GM12878 (cell line): ENCODE data around the gene KCNN1. TPM values are rescaled to one million over a fixed set of nuclear protein-coding genes. Genes with fewer than 3 reads are reported as not detected.

Source experiments
- CHD4 ChIP-seq: fragments of 200-600 bp; sonication (generic); IDR thresholded peaks from 2 replicates; pipeline ENCODE4 v1.6.1; 2016; ENCODE audit warnings: mild to moderate bottlenecking
- HCFC1 ChIP-seq: fragments of 150-350 bp; IDR thresholded peaks from 2 replicates; pipeline ENCODE4 v1.6.1; 2014; ENCODE audit warnings: low read length
- HDAC2 ChIP-seq: fragments of 200-600 bp; sonication (generic); IDR thresholded peaks from 2 replicates; pipeline ENCODE4 v1.6.1; 2017
- NBN ChIP-seq: fragments of 450-650 bp; IDR thresholded peaks from 2 replicates; pipeline ENCODE4 v1.6.1; 2016
- NFXL1 ChIP-seq: fragments of 450-650 bp; IDR thresholded peaks from 2 replicates; pipeline ENCODE4 v1.6.1; 2017; ENCODE audit warnings: antibody characterized with exemption, mild to moderate bottlenecking, borderline replicate concordance
- NFYA ChIP-seq: IDR thresholded peaks from 2 replicates; pipeline ENCODE4 v1.6.1; 2011; ENCODE audit warnings: low read depth, mild to moderate bottlenecking, low read length, improper control_type of control experiment, borderline replicate concordance
- NR2C1 ChIP-seq: fragments of 450-650 bp; IDR thresholded peaks from 2 replicates; pipeline ENCODE4 v1.6.1; 2017; ENCODE audit warnings: antibody characterized with exemption, mild to moderate bottlenecking, moderate library complexity
- NR2C2 ChIP-seq: IDR thresholded peaks from 2 replicates; pipeline ENCODE4 v1.6.1; 2011; ENCODE audit warnings: borderline replicate concordance, low read depth; ENCODE audit not compliant: control insufficient read depth, insufficient read length
- RBBP5 ChIP-seq: fragments of 200-600 bp; sonication (generic); conservative IDR thresholded peaks from 2 replicates; pipeline ENCODE4 v1.6.1; 2016
- TBL1XR1 ChIP-seq: IDR thresholded peaks from 2 replicates; pipeline ENCODE4 v1.6.1; 2012; ENCODE audit warnings: low read depth, low read length, improper control_type of control experiment
- TCF12 ChIP-seq: IDR thresholded peaks from 2 replicates; pipeline ENCODE4 v1.6.1; 2011; ENCODE audit warnings: low read depth, mild to moderate bottlenecking, low read length
- polyA plus RNA-seq, 11 experiments: library from polyadenylated mRNA; depleted of rRNA in 4 of 11; unstranded in 6 of 11; stranded (reverse) in 5 of 11; fragments of >200 nt; fragmentation: Nextera tagmentation in 4 of 11; fragmentation: Illumina TruSeq in 1 of 11; extraction: Ambion mirVana in 4 of 11; extraction: Trizol in 1 of 11; gene quantifications; 1 replicate in 1 of 11; 2 replicates in 10 of 11; pipeline versions ENCODE4 v1.2.1 to v1.2.3, GENCODE V29; 2011 to 2016; ENCODE audit warnings: inconsistent platforms in 2 of 11, missing spikeins in 2 of 11, low read depth in 1 of 11
- total RNA-seq, 4 experiments: library from RNA; depleted of rRNA in 3 of 4; stranded (reverse); fragments of >200 nt in 3 of 4; fragmentation: Illumina TruSeq in 1 of 4; extraction: Trizol in 1 of 4; gene quantifications; 2 replicates each; pipeline versions ENCODE4 v1.2.1 to v1.2.3, GENCODE V29; 2013 to 2021
- TF ChIP-seq, protein P1 (sequence below): fragments of 450-650 bp; IDR thresholded peaks from 2 replicates; pipeline ENCODE4 v1.6.1; 2017; ENCODE audit warnings: mild to moderate bottlenecking, moderate library complexity
- TF ChIP-seq, protein P2 (sequence below): IDR thresholded peaks from 2 replicates; pipeline ENCODE4 v1.6.1; 2011; ENCODE audit warnings: mild to moderate bottlenecking, low read depth, low read length, moderate library complexity; ENCODE audit not compliant: insufficient replicate concordance
- TF ChIP-seq, protein P3 (sequence below): IDR thresholded peaks from 2 replicates; pipeline ENCODE4 v1.6.1; 2012; ENCODE audit warnings: low read length, inconsistent platforms
- TF ChIP-seq, protein P4 (sequence below): IDR thresholded peaks from 2 replicates; pipeline ENCODE4 v1.6.1; 2012; ENCODE audit warnings: improper control_type of control experiment, low read depth, low read length; ENCODE audit not compliant: insufficient replicate concordance

Gene KCNN1
- total and polyA plus RNA-seq, 10 of the 15 experiments (the other 5 are each of a cell fraction or from before 2014, with no cell fraction given), result 0.02 to 0.95 (median 0.16) TPM; not detected in 1

DNA sequence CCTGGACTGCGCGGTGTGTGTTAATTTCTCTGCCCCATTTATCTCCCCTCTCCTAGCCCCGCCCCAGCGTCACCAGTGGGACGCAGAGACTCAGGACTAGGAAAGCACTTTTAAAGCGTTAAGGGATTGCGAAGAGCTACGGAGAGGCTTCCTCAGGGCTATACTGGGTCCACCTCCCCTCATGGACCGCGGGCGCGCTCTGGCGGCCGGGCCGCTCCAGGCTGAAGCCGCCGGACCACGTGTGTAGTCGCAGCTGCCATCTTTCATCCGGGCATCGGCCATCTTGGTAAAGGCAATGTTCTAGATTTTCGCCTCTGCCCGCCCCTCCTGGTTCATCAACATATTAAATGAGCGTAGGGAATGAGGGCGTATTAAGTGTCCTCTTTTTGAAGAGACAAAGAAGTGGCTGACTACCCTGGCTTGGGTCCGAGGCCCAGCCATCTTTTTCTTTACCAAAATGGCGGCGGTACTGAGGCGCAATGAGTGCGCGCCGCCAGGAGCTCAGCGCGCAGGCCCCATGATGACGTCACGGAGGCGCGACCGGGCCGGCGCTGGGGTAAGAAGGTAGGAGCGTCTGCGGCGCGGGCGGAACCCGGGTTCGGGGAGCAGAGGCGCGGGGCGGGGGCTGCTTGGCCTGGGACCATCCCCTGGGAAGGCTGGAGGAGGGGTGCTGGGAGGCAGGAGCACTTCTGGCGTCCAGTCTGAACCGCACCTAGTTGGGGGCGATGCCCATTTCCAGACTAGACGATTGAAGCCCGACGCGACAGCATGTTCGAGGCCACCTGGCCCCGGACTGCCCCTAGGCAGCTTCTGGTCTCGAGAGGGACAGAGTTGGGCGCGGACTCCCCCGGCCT is 34.2 kb upstream of the KCNN1 start, which contains the start of gene CCDC124 (continued):
- TF ChIP-seq, protein P1, sequence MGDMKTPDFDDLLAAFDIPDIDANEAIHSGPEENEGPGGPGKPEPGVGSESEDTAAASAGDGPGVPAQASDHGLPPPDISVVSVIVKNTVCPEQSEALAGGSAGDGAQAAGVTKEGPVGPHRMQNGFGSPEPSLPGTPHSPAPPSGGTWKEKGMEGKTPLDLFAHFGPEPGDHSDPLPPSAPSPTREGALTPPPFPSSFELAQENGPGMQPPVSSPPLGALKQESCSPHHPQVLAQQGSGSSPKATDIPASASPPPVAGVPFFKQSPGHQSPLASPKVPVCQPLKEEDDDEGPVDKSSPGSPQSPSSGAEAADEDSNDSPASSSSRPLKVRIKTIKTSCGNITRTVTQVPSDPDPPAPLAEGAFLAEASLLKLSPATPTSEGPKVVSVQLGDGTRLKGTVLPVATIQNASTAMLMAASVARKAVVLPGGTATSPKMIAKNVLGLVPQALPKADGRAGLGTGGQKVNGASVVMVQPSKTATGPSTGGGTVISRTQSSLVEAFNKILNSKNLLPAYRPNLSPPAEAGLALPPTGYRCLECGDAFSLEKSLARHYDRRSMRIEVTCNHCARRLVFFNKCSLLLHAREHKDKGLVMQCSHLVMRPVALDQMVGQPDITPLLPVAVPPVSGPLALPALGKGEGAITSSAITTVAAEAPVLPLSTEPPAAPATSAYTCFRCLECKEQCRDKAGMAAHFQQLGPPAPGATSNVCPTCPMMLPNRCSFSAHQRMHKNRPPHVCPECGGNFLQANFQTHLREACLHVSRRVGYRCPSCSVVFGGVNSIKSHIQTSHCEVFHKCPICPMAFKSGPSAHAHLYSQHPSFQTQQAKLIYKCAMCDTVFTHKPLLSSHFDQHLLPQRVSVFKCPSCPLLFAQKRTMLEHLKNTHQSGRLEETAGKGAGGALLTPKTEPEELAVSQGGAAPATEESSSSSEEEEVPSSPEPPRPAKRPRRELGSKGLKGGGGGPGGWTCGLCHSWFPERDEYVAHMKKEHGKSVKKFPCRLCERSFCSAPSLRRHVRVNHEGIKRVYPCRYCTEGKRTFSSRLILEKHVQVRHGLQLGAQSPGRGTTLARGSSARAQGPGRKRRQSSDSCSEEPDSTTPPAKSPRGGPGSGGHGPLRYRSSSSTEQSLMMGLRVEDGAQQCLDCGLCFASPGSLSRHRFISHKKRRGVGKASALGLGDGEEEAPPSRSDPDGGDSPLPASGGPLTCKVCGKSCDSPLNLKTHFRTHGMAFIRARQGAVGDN, result peak; percentile 76
- TF ChIP-seq HDAC2 (no peak), RBBP5 (no peak), NR2C1 (peak; percentile 96), CHD4 (no peak), NR2C2 (no peak), HCFC1 (peak; percentile 92), TCF12 (0 out of 2 replicates have a peak, but pooled peaks have one; percentile 27), NFXL1 (no peak), TBL1XR1 (peak; percentile 79), NBN (peak; percentile 100), NFYA (no peak)
- TF ChIP-seq, protein P2, sequence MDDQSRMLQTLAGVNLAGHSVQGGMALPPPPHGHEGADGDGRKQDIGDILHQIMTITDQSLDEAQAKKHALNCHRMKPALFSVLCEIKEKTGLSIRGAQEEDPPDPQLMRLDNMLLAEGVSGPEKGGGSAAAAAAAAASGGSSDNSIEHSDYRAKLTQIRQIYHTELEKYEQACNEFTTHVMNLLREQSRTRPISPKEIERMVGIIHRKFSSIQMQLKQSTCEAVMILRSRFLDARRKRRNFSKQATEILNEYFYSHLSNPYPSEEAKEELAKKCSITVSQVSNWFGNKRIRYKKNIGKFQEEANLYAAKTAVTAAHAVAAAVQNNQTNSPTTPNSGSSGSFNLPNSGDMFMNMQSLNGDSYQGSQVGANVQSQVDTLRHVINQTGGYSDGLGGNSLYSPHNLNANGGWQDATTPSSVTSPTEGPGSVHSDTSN, result no peak
- TF ChIP-seq, protein P3, sequence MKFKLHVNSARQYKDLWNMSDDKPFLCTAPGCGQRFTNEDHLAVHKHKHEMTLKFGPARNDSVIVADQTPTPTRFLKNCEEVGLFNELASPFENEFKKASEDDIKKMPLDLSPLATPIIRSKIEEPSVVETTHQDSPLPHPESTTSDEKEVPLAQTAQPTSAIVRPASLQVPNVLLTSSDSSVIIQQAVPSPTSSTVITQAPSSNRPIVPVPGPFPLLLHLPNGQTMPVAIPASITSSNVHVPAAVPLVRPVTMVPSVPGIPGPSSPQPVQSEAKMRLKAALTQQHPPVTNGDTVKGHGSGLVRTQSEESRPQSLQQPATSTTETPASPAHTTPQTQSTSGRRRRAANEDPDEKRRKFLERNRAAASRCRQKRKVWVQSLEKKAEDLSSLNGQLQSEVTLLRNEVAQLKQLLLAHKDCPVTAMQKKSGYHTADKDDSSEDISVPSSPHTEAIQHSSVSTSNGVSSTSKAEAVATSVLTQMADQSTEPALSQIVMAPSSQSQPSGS, result no peak
- TF ChIP-seq, protein P4, sequence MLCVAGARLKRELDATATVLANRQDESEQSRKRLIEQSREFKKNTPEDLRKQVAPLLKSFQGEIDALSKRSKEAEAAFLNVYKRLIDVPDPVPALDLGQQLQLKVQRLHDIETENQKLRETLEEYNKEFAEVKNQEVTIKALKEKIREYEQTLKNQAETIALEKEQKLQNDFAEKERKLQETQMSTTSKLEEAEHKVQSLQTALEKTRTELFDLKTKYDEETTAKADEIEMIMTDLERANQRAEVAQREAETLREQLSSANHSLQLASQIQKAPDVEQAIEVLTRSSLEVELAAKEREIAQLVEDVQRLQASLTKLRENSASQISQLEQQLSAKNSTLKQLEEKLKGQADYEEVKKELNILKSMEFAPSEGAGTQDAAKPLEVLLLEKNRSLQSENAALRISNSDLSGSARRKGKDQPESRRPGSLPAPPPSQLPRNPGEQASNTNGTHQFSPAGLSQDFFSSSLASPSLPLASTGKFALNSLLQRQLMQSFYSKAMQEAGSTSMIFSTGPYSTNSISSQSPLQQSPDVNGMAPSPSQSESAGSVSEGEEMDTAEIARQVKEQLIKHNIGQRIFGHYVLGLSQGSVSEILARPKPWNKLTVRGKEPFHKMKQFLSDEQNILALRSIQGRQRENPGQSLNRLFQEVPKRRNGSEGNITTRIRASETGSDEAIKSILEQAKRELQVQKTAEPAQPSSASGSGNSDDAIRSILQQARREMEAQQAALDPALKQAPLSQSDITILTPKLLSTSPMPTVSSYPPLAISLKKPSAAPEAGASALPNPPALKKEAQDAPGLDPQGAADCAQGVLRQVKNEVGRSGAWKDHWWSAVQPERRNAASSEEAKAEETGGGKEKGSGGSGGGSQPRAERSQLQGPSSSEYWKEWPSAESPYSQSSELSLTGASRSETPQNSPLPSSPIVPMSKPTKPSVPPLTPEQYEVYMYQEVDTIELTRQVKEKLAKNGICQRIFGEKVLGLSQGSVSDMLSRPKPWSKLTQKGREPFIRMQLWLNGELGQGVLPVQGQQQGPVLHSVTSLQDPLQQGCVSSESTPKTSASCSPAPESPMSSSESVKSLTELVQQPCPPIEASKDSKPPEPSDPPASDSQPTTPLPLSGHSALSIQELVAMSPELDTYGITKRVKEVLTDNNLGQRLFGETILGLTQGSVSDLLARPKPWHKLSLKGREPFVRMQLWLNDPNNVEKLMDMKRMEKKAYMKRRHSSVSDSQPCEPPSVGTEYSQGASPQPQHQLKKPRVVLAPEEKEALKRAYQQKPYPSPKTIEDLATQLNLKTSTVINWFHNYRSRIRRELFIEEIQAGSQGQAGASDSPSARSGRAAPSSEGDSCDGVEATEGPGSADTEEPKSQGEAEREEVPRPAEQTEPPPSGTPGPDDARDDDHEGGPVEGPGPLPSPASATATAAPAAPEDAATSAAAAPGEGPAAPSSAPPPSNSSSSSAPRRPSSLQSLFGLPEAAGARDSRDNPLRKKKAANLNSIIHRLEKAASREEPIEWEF, result no peak
